Panc1 (cell line): ENCODE data around the gene BBS5.
"Not testable (repeated sequence)": the region's sequence is repeated elsewhere in the genome, so short reads cannot be mapped to it uniquely, and the experiment has no call there.

Experiments used
- POLR2AphosphoS5 ChIP-seq: IDR thresholded peaks from 2 replicates; pipeline ENCODE4 v1.6.1; 2012; ENCODE audit warnings: mild to moderate bottlenecking, low read depth, low read length, moderate library complexity
- SIN3A ChIP-seq: IDR thresholded peaks from 2 replicates; pipeline ENCODE4 v1.6.1; 2012; ENCODE audit warnings: low read depth, mild to moderate bottlenecking, low read length, moderate library complexity, borderline replicate concordance; ENCODE audit not compliant: insufficient read depth
- TCF7L2 ChIP-seq: IDR thresholded peaks from 2 replicates; pipeline ENCODE4 v1.6.1; 2011; ENCODE audit warnings: mild to moderate bottlenecking, low read depth, low read length, inconsistent platforms
- TF ChIP-seq, protein P1 (sequence below): fragments of 450-650 bp; IDR thresholded peaks from 2 replicates; pipeline ENCODE4 v1.5.1; 2017; ENCODE audit warnings: mild to moderate bottlenecking
- TF ChIP-seq, protein P2 (sequence below), 2 experiments: IDR thresholded peaks; 2 replicates each; pipeline ENCODE4 v1.6.1; 2011 to 2012; ENCODE audit warnings: low read depth in 2 of 2, control low read depth in 1 of 2, low read length in 1 of 2, mild to moderate bottlenecking in 1 of 2, moderate library complexity in 1 of 2; ENCODE audit not compliant: insufficient read depth in 1 of 2

DNA sequence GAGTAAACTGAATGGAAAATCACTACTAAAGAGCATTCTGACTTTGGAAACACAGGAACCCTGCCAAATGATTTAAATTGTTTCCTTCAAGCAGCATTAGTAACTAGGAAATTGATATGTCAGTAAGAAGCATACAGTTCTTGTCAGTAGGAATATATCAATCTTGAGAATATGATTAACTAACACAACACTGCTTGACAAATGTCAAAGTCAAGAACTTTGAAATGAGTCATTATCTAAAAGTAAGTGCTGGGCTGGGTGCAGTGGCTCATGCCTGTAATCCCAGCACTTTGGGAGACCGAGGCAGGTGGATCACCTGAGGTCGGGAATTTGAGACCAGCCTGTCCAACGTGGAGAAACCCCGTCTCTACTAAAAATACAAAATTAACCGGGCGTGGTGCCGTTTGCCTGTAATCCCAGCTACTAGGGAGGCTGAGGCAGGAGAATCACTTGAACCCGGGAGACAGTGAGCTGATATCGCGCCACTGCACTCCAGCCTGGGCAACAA, 37.2 kb downstream of the BBS5 start:
- TF ChIP-seq, protein P1, sequence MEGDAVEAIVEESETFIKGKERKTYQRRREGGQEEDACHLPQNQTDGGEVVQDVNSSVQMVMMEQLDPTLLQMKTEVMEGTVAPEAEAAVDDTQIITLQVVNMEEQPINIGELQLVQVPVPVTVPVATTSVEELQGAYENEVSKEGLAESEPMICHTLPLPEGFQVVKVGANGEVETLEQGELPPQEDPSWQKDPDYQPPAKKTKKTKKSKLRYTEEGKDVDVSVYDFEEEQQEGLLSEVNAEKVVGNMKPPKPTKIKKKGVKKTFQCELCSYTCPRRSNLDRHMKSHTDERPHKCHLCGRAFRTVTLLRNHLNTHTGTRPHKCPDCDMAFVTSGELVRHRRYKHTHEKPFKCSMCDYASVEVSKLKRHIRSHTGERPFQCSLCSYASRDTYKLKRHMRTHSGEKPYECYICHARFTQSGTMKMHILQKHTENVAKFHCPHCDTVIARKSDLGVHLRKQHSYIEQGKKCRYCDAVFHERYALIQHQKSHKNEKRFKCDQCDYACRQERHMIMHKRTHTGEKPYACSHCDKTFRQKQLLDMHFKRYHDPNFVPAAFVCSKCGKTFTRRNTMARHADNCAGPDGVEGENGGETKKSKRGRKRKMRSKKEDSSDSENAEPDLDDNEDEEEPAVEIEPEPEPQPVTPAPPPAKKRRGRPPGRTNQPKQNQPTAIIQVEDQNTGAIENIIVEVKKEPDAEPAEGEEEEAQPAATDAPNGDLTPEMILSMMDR, result not testable (repeated sequence)
- not testable (repeated sequence) for TF ChIP-seq POLR2AphosphoS5, SIN3A, TCF7L2
- TF ChIP-seq, protein P2, sequence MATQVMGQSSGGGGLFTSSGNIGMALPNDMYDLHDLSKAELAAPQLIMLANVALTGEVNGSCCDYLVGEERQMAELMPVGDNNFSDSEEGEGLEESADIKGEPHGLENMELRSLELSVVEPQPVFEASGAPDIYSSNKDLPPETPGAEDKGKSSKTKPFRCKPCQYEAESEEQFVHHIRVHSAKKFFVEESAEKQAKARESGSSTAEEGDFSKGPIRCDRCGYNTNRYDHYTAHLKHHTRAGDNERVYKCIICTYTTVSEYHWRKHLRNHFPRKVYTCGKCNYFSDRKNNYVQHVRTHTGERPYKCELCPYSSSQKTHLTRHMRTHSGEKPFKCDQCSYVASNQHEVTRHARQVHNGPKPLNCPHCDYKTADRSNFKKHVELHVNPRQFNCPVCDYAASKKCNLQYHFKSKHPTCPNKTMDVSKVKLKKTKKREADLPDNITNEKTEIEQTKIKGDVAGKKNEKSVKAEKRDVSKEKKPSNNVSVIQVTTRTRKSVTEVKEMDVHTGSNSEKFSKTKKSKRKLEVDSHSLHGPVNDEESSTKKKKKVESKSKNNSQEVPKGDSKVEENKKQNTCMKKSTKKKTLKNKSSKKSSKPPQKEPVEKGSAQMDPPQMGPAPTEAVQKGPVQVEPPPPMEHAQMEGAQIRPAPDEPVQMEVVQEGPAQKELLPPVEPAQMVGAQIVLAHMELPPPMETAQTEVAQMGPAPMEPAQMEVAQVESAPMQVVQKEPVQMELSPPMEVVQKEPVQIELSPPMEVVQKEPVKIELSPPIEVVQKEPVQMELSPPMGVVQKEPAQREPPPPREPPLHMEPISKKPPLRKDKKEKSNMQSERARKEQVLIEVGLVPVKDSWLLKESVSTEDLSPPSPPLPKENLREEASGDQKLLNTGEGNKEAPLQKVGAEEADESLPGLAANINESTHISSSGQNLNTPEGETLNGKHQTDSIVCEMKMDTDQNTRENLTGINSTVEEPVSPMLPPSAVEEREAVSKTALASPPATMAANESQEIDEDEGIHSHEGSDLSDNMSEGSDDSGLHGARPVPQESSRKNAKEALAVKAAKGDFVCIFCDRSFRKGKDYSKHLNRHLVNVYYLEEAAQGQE (IDR thresholded peaks at IDR 0.05; ENCODE audit: insufficient read depth in 1 of 2, low read depth in 2 of 2, low read length in 1 of 2), result not testable (repeated sequence)
